NCI-H2196 treated with DMSO at 0.1 percent for 48 hours (cell line): ENCODE results near the gene B3GALT5.

Experiments used
- DNase-seq: peaks from one replicate; lab custom pipeline; 2025; ENCODE audit not compliant: unreplicated experiment; lab: John Stamatoyannopoulos, UW

Gene B3GALT5

DNA sequence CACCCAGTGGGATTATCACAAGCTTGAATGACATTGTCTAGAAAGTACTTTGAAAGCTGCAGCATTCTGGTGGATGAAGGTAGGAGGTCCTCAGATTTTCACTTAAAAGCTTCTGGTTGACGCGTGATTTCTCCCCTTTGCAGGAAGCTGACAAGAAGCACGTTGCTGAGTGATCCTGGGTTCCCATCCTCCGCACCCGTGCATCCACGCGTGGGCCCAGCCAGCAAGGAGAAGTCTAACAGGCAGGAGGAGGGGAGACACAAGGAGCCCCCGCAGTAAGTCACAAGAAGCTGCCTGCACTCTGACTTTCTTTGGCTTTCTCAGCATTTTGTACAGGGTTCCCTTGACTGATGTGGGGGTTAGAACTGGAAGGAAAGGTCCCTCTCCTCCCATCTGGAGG lies 7.8 kb upstream of the B3GALT5 start:
- DNase-seq = no peak

DNA sequence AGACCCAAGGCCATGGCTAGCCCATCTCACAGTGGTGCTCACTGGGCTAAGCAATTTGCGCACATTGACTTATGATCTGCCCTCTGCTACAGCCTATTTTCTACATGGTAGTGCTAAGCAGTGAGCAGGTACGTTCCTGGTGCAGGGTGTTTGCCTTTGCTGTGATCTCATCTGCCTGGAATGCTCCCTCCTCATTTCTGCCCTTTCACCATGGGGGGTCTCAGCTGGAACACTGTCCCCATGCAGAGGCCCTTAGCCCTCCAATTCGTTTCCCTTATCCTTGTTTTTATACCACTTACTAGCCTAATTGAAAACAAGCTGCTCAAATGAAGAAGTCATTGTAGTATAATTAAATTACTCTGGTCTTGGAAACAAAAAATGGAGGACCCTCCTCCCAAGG lies 2.0 kb upstream of the B3GALT5 start:
- no peak for DNase-seq

DNA sequence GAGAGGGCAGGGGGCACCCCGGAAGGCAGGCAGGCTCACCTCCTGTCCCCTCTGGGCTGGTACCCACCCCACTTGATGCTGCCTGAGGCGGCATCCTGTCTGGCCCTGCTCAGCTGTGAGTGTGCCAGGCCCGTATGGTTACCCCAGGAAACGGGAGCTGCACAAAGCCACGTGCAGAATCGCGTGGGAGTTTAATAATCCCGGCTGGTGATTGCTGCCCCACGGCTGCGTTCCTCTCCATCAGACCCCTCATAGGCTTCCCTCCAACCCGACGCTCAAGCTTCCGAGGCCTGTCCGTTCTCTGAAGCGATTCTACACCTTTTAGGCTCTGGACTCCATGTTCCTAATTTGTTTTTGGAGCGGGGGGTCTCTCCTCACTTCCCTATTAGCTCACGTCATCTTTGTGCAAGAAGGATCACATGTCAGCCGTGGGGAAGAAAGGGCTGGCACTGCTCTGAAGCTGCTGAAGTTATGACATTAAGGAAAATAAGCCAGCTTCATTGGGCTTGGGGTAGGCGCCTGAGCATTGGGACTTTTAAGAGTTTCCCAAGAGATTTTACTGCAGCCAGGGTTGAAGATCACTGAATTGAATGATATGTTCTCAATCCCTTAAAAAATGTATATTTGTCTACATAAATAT lies 1.1 kb upstream of the B3GALT5 start:
- DNase-seq = no peak

DNA sequence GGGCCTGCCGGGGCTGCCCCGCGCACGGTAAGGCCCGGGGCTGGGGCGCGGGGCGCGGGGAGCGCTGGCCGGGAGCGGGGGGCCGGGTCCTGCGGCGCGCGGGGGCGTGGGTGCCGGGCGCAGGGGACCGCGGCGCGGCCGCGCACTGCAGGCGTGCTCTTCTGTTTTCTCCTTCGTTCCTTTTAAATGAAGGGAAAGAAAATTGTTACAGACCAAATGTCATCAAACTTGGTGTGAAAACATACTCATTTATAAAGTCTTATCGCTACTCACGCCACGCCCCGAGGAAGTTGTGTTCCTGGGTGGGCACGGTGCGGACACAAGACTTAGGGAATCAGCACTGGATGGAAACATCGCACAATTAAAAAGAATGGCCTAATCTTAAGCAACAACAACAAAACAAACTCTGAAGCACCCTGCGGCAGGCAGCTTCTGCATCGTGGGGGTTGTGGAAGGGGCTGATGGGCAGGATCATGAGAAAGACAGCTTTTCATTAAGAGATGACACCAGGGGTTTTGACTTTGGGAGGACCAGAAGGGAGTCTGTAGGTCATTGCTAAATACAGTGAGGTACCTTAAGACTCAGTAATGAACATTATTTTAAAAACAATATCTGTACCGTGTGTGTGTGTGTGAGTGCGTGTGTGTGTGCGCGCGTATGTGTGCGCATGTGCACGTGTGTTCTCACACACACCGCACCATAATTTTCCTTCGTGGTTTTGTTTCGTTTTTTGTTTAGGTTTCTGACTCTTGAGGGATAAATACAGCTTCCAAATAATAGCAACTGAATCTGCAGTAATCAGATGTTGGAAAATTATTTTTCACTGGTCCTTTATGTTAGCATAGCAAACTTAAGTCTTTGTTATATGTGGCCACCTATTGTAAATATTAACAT lies 548 bp downstream of the B3GALT5 start:
- DNase-seq = no peak

DNA sequence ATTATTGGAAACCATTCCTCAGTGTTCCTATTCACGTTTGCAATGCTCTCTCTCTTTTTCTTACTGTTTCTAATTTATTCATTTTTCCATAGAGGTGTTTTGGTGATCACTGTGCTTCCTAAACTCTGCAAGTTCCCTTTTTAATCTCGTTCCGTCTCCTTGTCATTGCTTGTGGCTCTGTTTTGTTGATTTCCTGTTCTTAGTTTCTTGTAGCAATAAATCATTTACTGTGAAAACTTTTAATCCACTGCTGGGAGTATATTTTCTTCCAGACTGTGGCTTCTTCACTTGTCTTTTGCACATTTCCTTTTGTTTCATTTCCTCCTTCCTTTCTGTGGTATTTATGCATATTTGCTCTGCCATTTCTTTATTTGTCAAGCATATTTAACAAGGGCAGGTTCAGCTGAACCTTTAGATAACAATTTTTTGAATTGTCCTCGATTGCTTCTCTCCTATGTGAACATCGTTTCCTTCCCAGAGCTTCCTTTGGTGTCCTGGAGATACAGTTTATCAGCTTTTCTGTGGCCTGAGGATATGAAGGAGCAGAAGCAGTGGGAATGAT lies 3.6 kb downstream of the B3GALT5 start:
- DNase-seq = no peak

DNA sequence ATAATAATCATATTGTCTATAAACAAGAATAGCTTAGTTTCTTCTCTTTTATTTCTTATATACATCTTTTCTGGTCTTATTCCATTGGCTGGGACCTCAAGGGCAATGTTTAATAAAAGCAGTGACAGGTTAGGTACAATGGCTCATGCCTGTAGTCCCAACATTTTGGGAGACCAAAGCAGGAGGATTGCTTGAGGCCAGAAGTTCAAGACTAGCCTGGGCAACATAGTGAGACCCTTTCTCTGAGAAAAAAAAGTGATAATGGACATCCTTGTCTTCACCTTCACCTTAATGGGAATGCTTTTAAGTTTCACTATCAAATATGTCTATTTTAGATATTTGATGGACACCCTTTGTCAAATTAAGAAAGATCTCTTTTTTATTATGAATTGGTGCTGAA lies 8.1 kb downstream of the B3GALT5 start:
- DNase-seq = no peak

DNA sequence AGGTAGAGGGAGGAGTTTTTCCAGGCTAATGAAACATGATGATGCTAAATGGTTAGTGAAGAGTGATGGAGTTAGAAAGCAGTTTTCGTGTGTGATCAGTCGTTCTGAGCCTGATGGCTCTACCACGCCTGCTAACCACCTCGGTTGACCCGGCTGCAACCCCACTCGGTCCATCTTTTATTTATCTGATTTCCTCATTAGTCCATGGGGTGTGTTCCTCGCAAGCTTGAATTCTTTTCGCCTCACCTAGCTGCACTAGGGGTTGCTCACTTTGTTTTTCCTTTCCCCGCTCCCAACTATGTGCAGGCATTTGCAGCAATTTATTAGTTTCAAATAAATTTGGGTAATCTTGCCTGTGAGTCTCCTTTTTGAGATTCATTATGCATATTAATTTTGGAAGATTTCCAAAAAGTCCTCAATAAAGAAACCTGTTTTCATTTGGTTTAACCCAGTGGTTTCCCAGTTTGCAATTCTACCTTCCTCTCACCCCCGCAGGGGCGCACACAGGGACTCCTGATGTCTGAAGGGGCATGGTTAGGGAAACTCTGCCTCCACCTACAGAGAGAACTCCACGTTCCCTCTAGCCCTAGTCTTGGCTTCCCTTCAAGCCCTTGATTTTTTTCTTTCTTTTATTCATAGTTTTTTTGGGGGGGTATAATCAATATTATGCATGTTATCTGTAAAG lies 12.6 kb downstream of the B3GALT5 start:
- no peak for DNase-seq

DNA sequence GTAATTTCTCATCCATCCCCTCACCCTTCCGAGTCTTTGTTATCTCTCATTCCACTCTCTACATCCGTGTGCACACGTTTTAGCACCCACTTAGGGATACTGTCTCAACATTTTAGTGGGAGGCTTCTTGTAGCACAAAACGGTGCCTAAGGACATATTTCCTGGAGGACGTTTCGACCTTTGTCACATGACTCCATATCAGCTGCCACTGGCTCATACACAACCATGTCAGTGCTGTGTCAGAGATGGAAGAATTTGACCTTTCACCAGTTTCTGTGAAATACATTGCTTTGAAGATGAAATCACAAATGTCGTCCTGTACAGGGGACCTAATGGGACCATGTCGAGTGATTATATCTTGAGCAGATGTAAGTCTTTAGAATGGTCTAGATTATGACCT lies 15.6 kb downstream of the B3GALT5 start:
- DNase-seq = no peak

DNA sequence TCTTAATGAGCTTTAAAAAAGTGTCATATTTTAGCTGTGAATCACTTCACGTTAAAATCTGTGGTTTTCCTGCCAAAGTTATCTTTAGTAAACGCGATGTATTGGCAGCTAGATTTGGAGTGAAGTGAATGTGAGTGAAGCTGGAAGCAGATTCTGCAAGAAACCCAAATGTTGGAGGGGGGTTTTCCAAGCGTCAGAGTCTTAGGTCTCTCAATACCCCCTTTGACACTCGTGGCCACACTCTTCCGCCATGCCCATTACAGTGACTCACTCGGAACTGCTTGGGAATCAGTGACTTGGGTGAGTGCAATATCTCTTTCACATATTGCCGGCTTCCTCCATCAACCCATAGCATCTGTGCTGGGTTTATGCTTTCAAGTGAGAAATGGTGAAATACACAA lies 17.5 kb downstream of the B3GALT5 start:
- no peak for DNase-seq

DNA sequence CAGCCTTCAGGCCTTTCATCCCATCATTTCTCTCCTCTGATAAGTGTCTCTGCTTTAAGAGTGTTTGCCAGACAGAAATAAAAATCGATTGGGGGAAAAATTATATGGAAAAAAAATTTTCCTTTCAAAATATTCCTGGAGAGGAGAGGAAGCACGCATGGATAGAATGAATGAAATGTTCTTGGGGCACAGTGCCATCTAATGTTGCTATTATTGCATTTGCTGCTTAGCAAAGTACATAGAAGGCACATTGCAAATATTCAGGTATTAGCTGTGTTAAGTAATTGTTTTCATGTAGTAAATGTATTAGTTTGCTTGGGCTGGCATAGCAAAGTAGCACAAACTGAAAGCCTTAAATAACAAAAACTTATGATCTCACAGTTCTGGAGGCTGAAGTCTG lies 18.1 kb downstream of the B3GALT5 start:
- DNase-seq = no peak

DNA sequence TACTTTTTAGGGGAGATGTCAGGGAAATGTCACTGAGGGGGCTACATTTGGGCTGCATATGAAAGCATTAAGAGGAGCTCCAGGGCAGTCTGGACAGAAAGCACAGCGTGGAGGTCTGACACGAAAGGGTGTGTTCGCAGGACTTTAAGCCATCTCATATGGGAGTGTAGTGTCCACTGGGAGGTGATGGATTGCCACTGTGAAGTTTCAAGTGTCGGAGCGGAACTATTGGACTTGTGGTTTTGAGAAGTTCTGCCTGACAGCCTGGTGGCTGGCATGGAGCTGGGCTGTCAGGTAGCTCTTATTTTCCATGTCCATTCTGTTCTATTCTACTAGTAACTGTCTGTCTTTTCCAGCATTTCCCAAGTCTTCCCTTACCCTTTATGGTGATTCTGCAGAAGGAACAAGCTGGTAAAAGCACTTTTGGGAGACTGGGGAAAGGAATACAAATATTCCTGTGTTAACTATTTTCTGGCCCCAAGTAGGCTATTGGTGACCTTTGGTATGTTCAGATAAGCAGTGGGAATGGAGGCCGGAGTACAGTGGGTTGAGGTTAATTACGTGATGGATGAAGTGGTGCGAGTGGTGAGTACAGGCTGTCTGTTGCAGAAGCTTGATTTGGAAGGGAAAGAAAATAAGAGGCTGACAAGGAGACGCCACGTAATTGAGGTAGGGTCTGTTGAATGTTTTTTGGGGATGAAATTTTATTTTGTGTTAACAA lies 19.3 kb downstream of the B3GALT5 start:
- no peak for DNase-seq

DNA sequence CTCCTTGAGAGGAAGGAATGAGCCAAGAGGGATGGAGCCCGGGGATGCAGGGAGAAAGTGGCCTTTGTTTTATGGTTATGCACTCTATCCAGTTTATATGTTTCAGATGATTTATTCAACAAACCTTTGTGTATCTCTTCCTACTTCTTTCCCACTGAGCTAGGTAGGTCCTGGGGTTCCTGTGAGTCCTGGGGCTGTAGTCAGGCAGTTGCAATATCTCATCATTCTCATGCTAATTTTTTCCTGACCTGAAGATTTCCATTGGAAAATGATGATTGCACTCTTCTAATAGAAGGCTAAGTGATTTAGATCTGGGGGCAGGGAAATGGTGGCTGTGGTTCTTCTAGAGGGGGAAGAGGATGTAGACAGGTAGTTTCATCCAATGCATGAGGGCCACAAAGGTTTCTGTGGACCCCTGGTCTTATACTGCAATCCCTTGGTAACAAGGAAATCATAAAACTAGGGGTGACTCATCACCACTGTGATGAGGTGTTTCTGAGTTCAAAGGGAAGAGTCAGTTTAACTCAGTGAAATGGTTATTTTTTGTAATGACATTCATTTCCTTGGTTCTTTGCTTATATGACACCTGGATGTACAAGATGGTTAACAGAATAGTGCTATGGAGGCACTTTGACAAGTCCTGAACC lies 20.2 kb downstream of the B3GALT5 start:
- no peak for DNase-seq

DNA sequence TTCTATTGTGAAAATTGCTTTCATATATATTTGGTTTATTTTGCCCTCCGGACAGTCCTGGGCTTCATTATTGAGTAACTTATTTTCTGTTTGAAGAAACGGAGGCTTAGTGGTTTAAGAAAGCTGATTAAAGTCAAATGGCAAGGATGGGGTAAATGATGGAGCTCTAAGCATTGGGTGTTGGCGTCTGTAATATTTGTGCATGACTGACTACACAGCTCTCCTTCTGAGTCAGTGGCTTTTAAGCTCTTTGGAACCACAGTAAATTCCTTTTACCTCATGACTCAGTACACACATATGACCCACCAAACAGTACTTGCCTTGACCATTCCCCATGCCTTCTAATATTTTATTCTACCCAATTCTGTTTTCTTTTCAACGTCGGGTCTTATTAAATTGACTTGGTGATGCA lies 21.0 kb downstream of the B3GALT5 start:
- DNase-seq = no peak

DNA sequence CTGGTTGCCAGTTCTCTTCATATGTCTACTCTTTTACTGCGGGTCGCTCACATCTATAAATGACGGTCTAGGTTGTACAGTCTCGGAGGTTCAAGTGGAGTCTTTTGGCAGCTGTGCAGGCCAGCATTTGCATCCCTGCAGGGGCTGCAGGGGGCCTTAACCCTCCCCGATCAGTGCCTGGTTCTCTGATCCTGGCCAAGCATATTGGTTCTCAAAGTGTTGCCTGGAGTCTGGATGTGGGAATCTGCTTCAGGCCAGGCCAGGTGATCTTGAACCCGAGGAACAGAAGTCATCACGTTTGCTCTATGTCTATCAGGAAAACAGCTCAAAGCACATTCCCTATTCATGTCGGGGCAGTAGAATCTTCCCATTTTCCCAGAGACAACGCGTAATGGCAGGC lies 21.8 kb downstream of the B3GALT5 start:
- DNase-seq = no peak

DNA sequence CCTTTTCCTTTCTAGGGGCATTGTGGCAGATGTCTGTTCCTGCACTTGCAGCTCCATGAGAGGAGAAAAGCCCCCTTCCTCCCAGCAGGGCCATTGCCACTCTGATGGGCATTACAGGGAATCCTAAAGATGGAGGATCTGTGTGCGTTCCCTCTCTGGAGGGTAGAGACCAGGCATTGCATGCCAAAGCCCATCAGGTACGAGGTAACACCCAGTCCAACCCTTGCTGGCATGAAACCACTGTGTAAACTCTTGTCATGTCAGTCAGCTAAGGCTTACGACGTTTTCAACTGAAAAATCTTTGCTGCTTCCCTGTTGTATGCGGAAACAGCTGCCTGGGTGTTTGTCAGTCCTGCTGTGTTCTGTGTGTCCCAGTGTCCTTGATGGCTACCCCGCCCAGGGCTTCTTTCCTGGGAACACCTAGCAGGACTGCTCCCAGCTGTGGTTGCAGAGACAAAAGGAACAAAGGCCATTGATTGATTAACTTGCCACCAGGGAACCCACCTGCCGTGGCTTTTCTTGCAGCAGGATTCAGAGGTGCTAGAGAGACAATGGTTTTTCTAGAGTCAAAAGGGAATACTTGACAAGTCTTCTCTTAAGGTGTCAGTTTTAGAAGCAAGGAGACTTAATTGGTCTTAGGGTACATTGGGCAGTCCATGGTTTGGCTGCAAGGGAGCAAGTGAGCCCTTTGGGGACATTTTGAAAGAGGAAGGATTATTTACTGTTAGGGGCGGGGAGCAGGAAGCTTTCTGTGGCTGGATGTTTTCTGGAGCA lies 24.6 kb downstream of the B3GALT5 start:
- no peak for DNase-seq

DNA sequence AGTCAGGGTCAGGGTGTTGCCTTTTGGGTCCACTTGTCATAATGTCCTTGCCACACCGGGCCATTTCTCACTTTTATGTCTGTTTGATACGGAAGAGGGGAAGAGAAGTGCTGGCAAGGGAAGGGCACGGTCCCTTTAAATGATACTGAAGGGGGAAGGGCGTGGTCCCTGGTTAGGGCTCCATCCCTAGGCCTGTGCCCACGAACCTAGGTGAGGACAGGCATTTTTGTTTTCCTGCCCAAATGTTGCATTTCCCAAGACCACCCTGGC lies 25.2 kb downstream of the B3GALT5 start:
- DNase-seq = no peak

DNA sequence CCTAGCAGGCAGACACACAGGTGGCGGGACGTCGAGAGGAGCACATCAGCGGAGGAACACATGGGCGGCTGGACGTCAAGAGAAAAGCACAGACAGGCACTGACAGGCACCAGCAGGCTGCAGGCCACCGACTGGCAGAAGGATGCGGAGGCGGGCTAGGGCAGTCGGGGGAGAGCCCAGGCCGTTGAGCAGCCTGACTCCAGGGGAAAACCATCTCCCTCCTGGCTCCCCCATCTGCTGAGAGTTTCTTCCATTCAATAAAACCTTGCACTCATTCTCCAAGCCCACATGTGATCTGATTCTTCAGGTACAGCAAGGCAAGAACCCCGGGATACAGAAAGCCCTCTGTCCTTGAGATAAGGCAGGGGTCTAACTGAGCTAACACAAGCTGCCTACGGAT lies 25.5 kb downstream of the B3GALT5 start:
- no peak for DNase-seq

DNA sequence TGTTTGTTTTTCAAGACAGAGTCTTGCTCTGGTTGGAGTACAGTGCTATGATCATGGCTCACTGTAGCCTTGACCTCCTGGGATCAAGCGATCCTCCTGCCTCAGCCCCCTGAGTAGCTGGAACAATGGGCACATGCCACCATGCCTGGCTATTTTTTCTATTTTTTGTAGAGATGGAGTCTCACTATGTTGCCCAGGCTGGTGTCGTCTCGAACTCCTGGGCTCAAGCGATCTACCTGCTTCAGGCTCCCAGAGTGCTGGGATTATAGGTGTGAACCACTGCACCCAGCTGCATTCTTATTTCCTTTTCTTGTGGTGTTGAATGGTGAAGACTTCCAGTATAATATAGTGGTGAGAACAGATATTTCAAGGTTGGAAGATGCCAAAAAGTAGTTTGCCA lies 28.0 kb downstream of the B3GALT5 start:
- no peak for DNase-seq

DNA sequence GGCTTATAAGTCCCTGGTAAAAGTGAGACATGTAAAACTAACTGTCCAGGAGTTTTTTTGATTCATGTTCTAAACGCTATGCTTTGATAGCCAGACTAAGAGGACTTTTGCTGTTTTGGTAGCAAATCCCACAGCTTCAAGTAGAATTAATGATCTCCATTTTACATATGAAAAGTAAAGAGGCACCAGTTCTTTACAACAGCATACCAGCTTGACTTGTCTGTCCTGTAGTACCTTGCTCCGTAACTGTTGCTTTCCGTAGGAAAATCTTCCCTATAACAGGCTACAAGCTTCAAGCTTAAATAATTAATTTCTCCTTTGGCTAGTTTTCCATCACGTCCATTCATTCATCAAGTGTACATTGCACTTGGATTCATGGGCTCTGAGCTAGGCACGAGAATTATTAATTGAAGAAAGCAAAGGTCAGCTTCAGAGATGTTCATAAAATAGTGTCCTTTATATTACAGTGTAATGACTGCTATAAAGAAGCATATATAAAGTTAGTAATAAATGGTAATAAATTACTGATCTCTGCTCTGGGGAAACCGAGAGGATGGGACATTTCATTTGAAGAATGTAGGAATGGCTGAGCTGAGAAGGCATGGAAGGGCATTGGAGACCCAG lies 29.2 kb downstream of the B3GALT5 start:
- DNase-seq = no peak
